HCT116 (cell line): ENCODE results near the gene GP1BB. TPM values are rescaled to one million over a fixed set of nuclear protein-coding genes. Genes with fewer than 3 reads are reported as not detected.
A peak's percentile ranks its signal among the peaks of the same experiment; 100 is the strongest.

ENCODE experiments used
- ATAC-seq: fragments of 200-7000 bp; cut with Tn5 transposase; 2 replicates; pipeline ENCODE4 v1.9.1; 2020; ENCODE audit warnings: mild to moderate bottlenecking, moderate library complexity
- BruUV-seq: library from RNA; stranded (reverse); fragments of 400-500 nt; replicated peaks from 2 replicates; lab custom pipeline; 2021; lab: Mats Ljungman, UMichigan
- CTCF ChIA-PET: fragments of 300-600 bp; sonication (Branson Sonifier 250); formaldehyde crosslinking; loops from one replicate; lab custom pipeline; 2021; ENCODE audit warnings: antibody characterized with exemption; lab: Charles Lee
- POLR2A ChIA-PET: fragments of 300-600, 350-600 bp; sonication (Branson Sonifier 250); formaldehyde crosslinking; loops from one replicate; lab custom pipeline; 2021; ENCODE audit warnings: antibody characterized with exemption; lab: Charles Lee
- RAD21 ChIA-PET, 2 experiments: fragments of 300-600 bp; sonication (Branson Sonifier 250); formaldehyde crosslinking; loops; one replicate each; lab custom pipeline; 2023; ENCODE audit warnings: low total read pairs in 2 of 2; ENCODE audit not compliant: uncharacterized antibody in 2 of 2, unreplicated experiment in 2 of 2, low non-redundant PET in 1 of 2; lab: Charles Lee
- DNase-seq: peaks from one replicate; pipeline ENCODE4 v3.0.0-alpha.2; 2010; ENCODE audit warnings: low read depth, low spot score
- H2AFZ ChIP-seq: fragments of 200-600 bp; shearing (Covaris generic), sonication (generic); 2 replicates; pipeline ENCODE4 v1.6.1; 2017; ENCODE audit warnings: low read depth, mixed run types, mixed read lengths, antibody characterized with exemption, low read length; ENCODE audit not compliant: poor library complexity, severe bottlenecking
- H3K27ac ChIP-seq: 2 replicates; pipeline ENCODE4 v1.5.1; 2012; ENCODE audit warnings: low read depth, low read length
- H3K27me3 ChIP-seq: fragments of 200-600 bp; sonication (generic); 2 replicates; pipeline ENCODE4 v1.6.1; 2016; ENCODE audit warnings: mixed run types, low read length, mixed read lengths; ENCODE audit not compliant: insufficient read depth
- H3K36me3 ChIP-seq, 2 experiments: fragments of 200-500 bp in 1 of 2; fragments of 200-600 bp in 1 of 2; sonication (Bioruptor generic) in 1 of 2; sonication (generic) in 1 of 2; 2 replicates each; pipeline versions ENCODE4 v1.5.1 to v1.6.1; 2014 to 2016; ENCODE audit warnings: low read length in 2 of 2, inconsistent platforms in 1 of 2, mixed read lengths in 1 of 2, mixed run types in 1 of 2; ENCODE audit not compliant: insufficient read depth in 2 of 2, control insufficient read depth in 1 of 2
- H3K4me1 ChIP-seq, 2 experiments: fragments of 200-600 bp in 1 of 2; sonication (generic) in 1 of 2; 2 replicates each; pipeline versions ENCODE4 v1.5.1 to v1.6.1; 2012 to 2017; ENCODE audit warnings: low read length in 2 of 2, inconsistent platforms in 1 of 2, mild to moderate bottlenecking in 1 of 2, mixed read lengths in 1 of 2, mixed run types in 1 of 2, moderate library complexity in 1 of 2; ENCODE audit not compliant: insufficient read depth in 2 of 2, control insufficient read depth in 1 of 2
- H3K4me2 ChIP-seq: fragments of 200-600 bp; sonication (generic); 2 replicates; pipeline ENCODE4 v1.6.1; 2017; ENCODE audit warnings: mixed run types, low read length, mixed read lengths
- H3K4me3 ChIP-seq, 2 experiments: fragments of 200-600 bp in 1 of 2; sonication (generic) in 1 of 2; replicated peaks in 1 of 2; 2 replicates each; pipeline ENCODE4 v1.5.1; 2011 to 2016; ENCODE audit warnings: low read length in 2 of 2, control low read depth in 1 of 2, low read depth in 1 of 2, mild to moderate bottlenecking in 1 of 2, mixed read lengths in 1 of 2, mixed run types in 1 of 2
- H3K79me2 ChIP-seq: fragments of 200-600 bp; sonication (generic); 2 replicates; pipeline ENCODE4 v1.6.1; 2017; ENCODE audit warnings: mild to moderate bottlenecking, mixed run types, low read length, moderate library complexity, mixed read lengths; ENCODE audit not compliant: insufficient read depth
- H3K9ac ChIP-seq: fragments of 200-600 bp; sonication (generic); 2 replicates; pipeline ENCODE4 v1.6.1; 2016; ENCODE audit warnings: low read length, mixed read lengths
- H3K9me2 ChIP-seq: fragments of 200-600 bp; sonication (generic), shearing (Covaris generic); 2 replicates; pipeline ENCODE4 v1.6.1; 2017; ENCODE audit warnings: mixed run types, mild to moderate bottlenecking, moderate library complexity; ENCODE audit not compliant: insufficient read depth
- H3K9me3 ChIP-seq, 2 experiments: fragments of 200-500 bp in 1 of 2; fragments of 200-600 bp in 1 of 2; sonication (Bioruptor generic) in 1 of 2; sonication (generic) in 1 of 2; 2 replicates each; pipeline ENCODE4 v1.6.1; 2014 to 2017; ENCODE audit warnings: low read length in 2 of 2, mixed read lengths in 2 of 2, inconsistent platforms in 1 of 2, low read depth in 1 of 2, mild to moderate bottlenecking in 1 of 2, mixed run types in 1 of 2, moderate library complexity in 1 of 2; ENCODE audit not compliant: control insufficient read depth in 1 of 2, insufficient read depth in 1 of 2
- H4K20me1 ChIP-seq: fragments of 200-600 bp; sonication (generic), shearing (Covaris generic); 2 replicates; pipeline ENCODE4 v1.6.1; 2017; ENCODE audit warnings: mixed run types, mild to moderate bottlenecking, moderate library complexity; ENCODE audit not compliant: insufficient read depth
- ATF3 ChIP-seq: IDR thresholded peaks from 2 replicates; pipeline ENCODE4 v1.6.1; 2012
- EGR1 ChIP-seq: IDR thresholded peaks from 2 replicates; pipeline ENCODE4 v1.6.1; 2012; ENCODE audit warnings: low read depth
- POLR2AphosphoS5 ChIP-seq: IDR thresholded peaks from 2 replicates; pipeline ENCODE4 v1.6.1; 2011; ENCODE audit warnings: mild to moderate bottlenecking, low read depth, low read length, moderate library complexity
- SP1 ChIP-seq: IDR thresholded peaks from 2 replicates; pipeline ENCODE4 v1.6.1; 2012; ENCODE audit warnings: low read depth
- YY1 ChIP-seq: IDR thresholded peaks from 2 replicates; pipeline ENCODE4 v1.6.1; 2011; ENCODE audit warnings: low read length, low read depth, moderate library complexity, mild to moderate bottlenecking; ENCODE audit not compliant: insufficient replicate concordance; ENCODE audit errors: extremely low read depth
- ZFX ChIP-seq: fragments of 450-650 bp; IDR thresholded peaks from 2 replicates; pipeline ENCODE4 v1.6.1; 2017
- intact Hi-C: fragments of 100-400 bp; cut with micrococcal nuclease; formaldehyde crosslinking; loops from 2 replicates; pipeline ENCODE4 v1.10.0; 2022
- total RNA-seq: library from RNA; stranded (reverse); gene quantifications from one replicate; pipeline ENCODE4 v1.2.1, GENCODE V29; 2021; ENCODE audit not compliant: unreplicated experiment

The GP1BB gene
- total RNA-seq, 1 experiment from 2014 or later: 4.8 TPM

- no peak for TF ChIP-seq ZFX
- TF ChIP-seq ATF3: no peak
- TF ChIP-seq EGR1: no peak
- TF ChIP-seq YY1: no peak
- TF ChIP-seq SP1: no peak
- TF ChIP-seq POLR2AphosphoS5: no peak
- H2AFZ ChIP-seq: no peak overlapping the region
- no peak overlapping the region for H3K4me3 ChIP-seq
- no peaks in the 10 kb centered on the region for H3K9me2 ChIP-seq
- no peak for ATAC-seq
- POLR2A ChIA-PET: no interaction called here
- H3K9ac ChIP-seq: no peak overlapping the region
- H4K20me1 ChIP-seq: no peaks in the 10 kb centered on the region
- no peak for DNase-seq
- CTCF ChIA-PET: no interaction called here
- no peak overlapping the region for H3K4me2 ChIP-seq
- no peaks in the 10 kb centered on the region for H3K27me3 ChIP-seq
- H3K9me3 ChIP-seq: no peaks in the 10 kb centered on the region
- intact Hi-C loops: loop anchor here (10.0 kb wide), 1 partner anchor 418 kb away; the partner anchor contains the start of gene CLTCL1
- no peak overlapping the region for H3K27ac ChIP-seq
- peaks cover 0 to 23% of the 10 kb centered on the region in 2 experiments; a peak in 3 of 4 replicates for H3K4me1 ChIP-seq
- no TSS peak for BruUV-seq
- H3K36me3 ChIP-seq: no peaks in the 10 kb centered on the region
- H3K79me2 ChIP-seq: no peaks in the 10 kb centered on the region
- RAD21 ChIA-PET: no interaction called here
These were observed 10.1 kb upstream of the GP1BB start for GRCh38 chr22:19713245-19713644.

GRCh38 chr22:19713650-19714311, 9.6 kb upstream of the GP1BB start:
- H3K36me3 ChIP-seq: no peaks in the 10 kb centered on the region
- no peak overlapping the region for H2AFZ ChIP-seq
- H3K9ac ChIP-seq: no peak overlapping the region
- no peaks in the 10 kb centered on the region for H3K9me2 ChIP-seq
- RAD21 ChIA-PET: no interaction called here
- peaks cover 5 to 28% of the 10 kb centered on the region in 2 experiments; a peak in 3 of 4 replicates for H3K4me1 ChIP-seq
- ATAC-seq: 0 out of 2 replicates have a peak, but pooled peaks have one; percentile 21
- H3K79me2 ChIP-seq: no peaks in the 10 kb centered on the region
- H3K4me2 ChIP-seq: peak overlapping the region; percentile 58
- DNase-seq: no peak
- peak overlapping the region in 1 of 2 experiments; percentile 23; a peak in 2 of 4 replicates for H3K4me3 ChIP-seq
- no peak overlapping the region for H3K27ac ChIP-seq
- no TSS peak for BruUV-seq
- no peaks in the 10 kb centered on the region for H3K27me3 ChIP-seq
- TF ChIP-seq ATF3: no peak
- TF ChIP-seq, all 23 proteins: peak for 0
- ChIA-PET POLR2A (no interaction called here), CTCF (no interaction called here)
- no peaks in the 10 kb centered on the region for H4K20me1 ChIP-seq
- no peaks in the 10 kb centered on the region for H3K9me3 ChIP-seq
- intact Hi-C loops: loop anchor here (10.0 kb wide), 1 partner anchor 419 kb away; the partner anchor contains the start of gene CLTCL1
